Ovary (tissue), 3 donors: Measurements from ENCODE around the gene CRTAP.

Source experiments
- CTCF ChIP-seq, 3 donors: fragments of 450-650 bp in 2 of 3; fragments of 200-600 bp in 1 of 3; IDR thresholded peaks; one replicate each; pipeline versions ENCODE4 v1.5.1 to v1.8.0; 2016 to 2022; ENCODE audit warnings: antibody characterized with exemption in 3 of 3, mild to moderate bottlenecking in 1 of 3
- POLR2A ChIP-seq: fragments of 450-650 bp; IDR thresholded peaks from one replicate; pipeline ENCODE4 v1.6.1; 2017; ENCODE audit warnings: antibody characterized with exemption, mild to moderate bottlenecking, moderate library complexity
- donor health status: DM: no; HTN: no; CAD: no.

- no peak for TF ChIP-seq CTCF (IDR thresholded peaks at IDR 0.05)
- no peak for TF ChIP-seq POLR2A
Measured at GRCh38 chr3:33149342-33149741, 35.5 kb downstream of the CRTAP start.
